Right renal pelvis (tissue), 4 donors: ENCODE measurements around the gene CBX8. TPM values are rescaled to one million over a fixed set of nuclear protein-coding genes. Genes with fewer than 3 reads are reported as not detected.

Experiments used
- polyA plus RNA-seq, 4 donors: library from polyadenylated mRNA; unstranded; fragments of 120-200 nt; gene quantifications; one replicate each; pipeline ENCODE4 v1.2.1, GENCODE V29; 2013; ENCODE audit not compliant: insufficient read length in 4 of 4

Gene CBX8
- polyA plus RNA-seq, 4 donors: 11.2 to 16.3 (median 11.9) TPM

Other genes with a start within 250 kb of the CBX8 start
- 1 to 10 TPM; 1.0 to 1.5 (median 1.1) TPM for gene RBFOX3, start 186.0 kb downstream of the CBX8 start, polyA plus RNA-seq
- gene ENPP7, start 66.1 kb downstream of the CBX8 start, polyA plus RNA-seq: 1 to 10 TPM; 2.9 to 6.5 (median 4.2) TPM
- 10 to 100 TPM; 20.8 to 28.1 (median 24.5) TPM for gene CBX2, start 18.9 kb downstream of the CBX8 start, polyA plus RNA-seq
- gene CBX4, start 42.4 kb upstream of the CBX8 start, polyA plus RNA-seq: 10 to 100 TPM; 12.2 to 16.7 (median 14.0) TPM
- 10 to 100 TPM; 27.2 to 35.6 (median 34.1) TPM for gene TBC1D16, start 238.8 kb upstream of the CBX8 start, polyA plus RNA-seq
- gene CCDC40, start 239.6 kb upstream of the CBX8 start, polyA plus RNA-seq: 10 to 100 TPM; 10.2 to 15.7 (median 12.9) TPM